ENCODE measurements around the gene ANKMY1. TPM values are rescaled to one million over a fixed set of nuclear protein-coding genes. Genes with fewer than 3 reads are reported as not detected.
A peak's percentile ranks its signal among the peaks of the same experiment; 100 is the strongest.

ANKMY1 gene
- total RNA-seq, 1 donor from 2014 or later = 25.6 TPM

- DNase-seq (ENCODE audit: low spot score) = peak; percentile 72
Measured at GRCh38 chr2:240568678-240569522, 11.1 kb upstream of the ANKMY1 start.

DNA sequence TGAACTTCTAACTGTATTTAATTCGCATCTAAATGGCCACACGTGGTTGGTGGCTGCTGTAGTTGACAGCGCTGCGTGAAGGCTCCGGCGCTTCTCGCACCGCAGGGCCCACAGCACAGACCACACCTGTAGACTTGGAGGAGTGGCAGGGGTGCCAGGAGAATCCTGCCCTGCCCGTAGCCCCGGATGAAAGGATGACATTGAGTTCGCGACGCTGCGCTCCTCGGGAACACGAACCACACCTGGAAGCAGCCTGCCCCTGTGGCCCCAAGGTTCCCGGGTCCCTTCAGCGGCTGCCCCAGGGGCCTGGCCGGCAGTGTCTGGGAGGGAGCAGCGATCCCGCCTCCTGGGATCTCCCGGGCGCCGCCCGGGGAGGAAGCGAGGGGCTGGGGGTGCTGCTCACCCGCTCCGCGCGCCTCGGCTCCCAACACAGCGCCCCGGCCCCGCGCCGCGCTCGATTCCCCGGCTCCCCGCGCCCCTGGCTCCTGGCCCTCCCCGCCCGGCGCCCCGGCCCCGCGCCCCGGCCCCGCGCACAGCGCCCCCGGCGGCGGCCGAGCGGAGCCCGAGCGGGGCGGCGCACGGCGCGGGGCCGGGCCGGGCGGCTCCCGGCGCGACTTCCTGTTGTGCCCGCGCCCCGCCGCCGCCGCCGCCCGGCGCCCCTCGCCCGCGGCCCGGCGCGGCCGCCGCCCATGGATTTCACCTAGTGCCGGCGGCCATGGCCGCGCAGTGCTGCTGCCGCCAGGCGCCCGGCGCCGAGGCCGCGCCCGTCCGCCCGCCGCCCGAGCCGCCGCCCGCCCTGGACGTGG, 10.3 kb upstream of the ANKMY1 start, which contains the start of gene RNPEPL1:
Gene RNPEPL1, plus strand, starts transcription at position 613 of the 806 bp plus-strand sequence. Its CDS starts 103 bp downstream, at position 716.
- no peak for DNase-seq (ENCODE audit: low spot score)

- DNase-seq (ENCODE audit: low spot score) = no peak
Measured at GRCh38 chr2:240567137-240567871, 9.5 kb upstream of the ANKMY1 start.

- peak; percentile 94 for DNase-seq (ENCODE audit: low spot score)
Measured at GRCh38 chr2:240566203-240567136, 8.7 kb upstream of the ANKMY1 start.

DNA sequence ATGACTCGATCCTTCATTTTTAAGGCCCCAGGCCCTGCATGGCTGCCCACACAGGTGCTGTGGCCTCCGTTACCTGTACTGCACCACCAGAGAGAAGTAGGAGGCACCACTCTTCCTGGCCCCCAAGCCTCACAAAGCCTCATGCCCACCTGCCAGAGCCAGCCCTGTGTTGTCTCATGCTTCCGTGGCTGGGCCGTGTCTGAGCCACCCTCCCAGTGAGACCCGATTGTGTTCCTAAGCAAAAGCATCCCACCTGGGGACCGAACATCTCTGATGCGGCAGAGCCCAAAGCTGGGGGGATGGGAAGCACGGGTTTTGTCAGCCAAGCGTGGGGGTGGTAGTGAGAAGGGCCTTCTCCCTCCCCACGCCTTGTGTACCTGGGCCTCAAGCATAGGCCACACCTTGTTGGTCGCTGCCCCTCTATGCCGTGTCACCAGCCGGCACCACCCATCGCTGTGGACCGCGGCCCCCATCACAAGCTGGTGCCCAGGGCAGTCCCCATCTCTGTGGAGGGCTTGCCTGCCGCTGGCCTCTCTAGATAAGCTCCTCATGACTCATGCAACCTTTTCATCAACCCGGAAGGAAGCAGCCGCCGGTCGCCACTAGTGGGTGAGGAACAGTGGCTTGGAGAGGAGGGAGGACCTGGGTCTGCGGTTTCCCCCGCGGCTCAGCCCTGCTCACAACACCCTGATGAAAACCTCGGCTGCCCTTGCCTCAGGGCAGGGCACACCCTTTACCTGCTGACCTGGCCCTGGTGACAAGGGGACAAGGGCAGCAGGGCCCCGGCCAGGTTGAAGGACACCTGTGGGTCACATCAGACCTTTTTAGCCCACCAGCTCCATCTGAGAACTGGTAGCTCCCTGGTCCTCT, 7.8 kb upstream of the ANKMY1 start:
- DNase-seq (ENCODE audit: low spot score) = peak; percentile 89

- peak; percentile 12 for DNase-seq (ENCODE audit: low spot score)
Measured at GRCh38 chr2:240564561-240565332, 7.0 kb upstream of the ANKMY1 start.

DNA sequence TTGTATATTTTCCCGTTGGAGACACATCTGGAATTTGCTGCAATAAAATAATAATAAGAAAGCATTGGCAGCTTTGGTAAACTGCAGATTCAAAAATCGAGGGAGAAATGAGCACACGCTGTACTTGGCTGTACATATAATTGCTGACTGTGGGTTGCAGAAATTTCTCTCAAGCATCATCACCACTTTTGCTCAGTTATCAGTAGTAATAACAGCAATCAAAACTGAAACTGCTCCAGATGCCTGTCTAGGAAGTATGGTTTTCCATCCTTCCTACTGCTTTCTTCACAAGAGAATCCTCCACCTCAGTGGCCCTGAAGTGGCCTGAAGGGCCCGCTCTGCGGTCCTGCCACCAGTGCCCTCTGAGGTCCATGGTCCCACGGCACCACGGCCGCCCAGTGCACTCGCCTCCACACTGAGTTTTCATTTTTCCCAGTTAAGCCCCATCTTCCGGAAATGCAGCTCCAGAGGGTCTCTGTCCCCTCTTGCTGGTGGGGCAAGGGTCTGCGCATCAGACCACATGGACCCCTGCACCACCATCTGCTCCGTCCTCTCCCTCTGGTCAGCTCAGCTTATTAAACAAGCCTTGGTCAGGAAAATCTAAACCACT, 6.3 kb upstream of the ANKMY1 start:
- peak; percentile 6 for DNase-seq (ENCODE audit: low spot score)

DNA sequence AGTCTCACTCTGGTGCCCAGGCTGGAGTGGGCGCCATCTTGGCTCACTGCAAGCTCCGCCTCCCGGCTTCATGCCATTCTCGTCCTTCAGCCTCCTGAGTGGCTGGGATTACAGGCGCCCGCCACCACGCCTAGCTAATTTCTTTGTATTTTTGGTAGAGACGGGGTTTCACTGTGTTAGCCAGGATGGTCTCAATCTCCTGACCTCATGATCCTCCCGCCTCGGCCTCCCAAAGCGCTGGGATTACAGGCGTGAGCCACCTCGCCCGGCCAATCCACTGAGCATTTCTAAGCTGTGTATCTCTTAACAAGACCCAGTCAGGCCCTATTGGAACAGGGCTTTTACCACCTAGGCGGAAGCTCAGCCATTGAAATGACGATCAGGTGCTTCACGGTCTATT, 5.4 kb upstream of the ANKMY1 start:
- peak; percentile 8 for DNase-seq (ENCODE audit: low spot score)

DNA sequence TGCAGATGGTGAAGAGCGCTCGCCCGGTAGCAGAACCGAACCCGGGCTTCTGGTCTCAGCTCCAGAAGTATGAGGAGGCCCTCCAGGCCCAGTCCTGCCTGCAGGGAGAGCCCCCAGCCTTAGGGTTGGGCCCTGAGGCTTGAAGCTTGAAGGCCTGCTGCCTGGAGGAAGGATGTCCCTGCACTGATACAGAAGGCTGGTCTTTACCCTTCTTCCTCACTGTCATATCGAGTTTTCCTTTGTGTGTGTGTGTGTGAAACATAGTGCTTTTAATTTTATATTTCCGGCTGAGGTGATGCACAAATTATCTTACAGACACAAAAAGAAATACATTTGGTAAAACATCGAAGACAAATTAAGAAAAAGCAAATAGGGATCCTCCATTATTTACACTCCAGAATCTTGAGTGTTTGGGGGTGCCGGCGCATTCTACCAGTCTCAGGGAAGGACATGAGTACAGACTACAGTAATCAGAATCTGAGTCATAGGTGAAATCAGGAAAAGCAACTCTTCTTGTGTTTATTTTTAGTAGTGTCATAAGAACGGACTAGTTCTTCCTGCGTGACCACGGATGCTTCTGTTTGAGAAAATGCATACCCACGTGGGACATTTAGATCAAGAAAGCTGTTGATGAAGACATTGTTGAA, 3.7 kb upstream of the ANKMY1 start:
- DNase-seq (ENCODE audit: low spot score) = peak; percentile 23

DNA sequence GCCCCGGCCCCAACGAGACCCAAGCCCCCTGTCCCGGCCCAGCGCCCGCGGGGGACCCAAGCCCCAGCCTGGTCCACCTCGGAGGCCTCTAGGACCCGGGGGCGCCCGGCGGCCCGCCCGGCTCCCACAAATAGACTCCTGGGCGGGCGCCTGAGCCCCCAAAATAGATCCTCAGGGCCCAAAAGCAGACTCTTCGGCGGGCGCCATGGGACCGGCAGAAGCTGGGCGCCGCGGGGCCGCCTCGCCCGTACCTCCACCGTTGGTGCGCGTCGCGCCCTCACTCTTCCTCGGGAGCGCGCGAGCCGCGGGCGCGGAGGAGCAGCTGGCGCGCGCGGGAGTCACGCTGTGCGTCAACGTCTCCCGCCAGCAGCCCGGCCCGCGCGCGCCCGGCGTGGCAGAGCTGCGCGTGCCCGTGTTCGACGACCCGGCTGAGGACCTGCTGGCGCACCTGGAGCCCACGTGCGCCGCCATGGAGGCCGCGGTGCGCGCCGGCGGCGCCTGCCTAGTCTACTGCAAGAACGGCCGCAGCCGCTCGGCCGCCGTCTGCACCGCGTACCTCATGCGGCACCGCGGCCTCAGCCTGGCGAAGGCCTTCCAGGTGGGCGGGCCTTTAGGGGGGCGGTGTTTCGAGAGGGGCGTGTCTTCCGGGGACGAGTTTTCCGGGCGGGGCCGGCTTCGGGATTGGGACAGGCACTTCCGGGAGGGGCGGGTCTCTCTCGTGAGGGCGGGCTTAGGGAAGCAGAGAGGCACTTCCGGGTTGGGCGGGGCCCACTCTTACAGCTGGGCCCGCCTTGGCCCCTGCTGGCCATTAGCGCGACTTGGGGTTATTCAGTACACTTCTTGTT, 2.9 kb upstream of the ANKMY1 start:
- peak; percentile 99 for DNase-seq (ENCODE audit: low spot score)

GRCh38 chr2:240560084-240560479, 2.3 kb upstream of the ANKMY1 start, which contains the start of gene DUSP28:
DUSP28 (plus strand) TSS chr2:240560357; CDS start chr2:240560685, 328 bp downstream.
- DNase-seq (ENCODE audit: low spot score) = peak; percentile 94

DNA sequence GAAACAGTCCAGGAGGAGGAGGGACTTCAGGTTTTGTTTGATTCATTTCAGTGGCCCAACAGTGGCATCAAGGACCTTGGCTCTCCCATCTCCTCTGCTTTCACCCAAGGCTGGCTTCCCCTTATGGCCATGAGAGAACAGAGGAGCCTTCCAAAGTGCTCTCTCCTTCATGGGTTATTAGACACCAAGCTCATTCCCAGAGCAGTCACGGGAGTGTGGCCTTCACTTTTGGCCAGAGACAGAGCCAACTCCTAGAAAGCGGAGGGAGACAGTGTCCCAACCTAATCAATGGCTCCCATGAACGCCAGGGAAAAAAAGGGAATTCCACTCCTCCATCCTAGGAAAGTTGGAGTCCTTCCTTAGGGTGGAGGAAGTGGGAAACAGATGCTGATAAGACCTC, 1.5 kb upstream of the ANKMY1 start:
- peak; percentile 10 for DNase-seq (ENCODE audit: low spot score)

- DNase-seq (ENCODE audit: low spot score) = no peak
Measured at GRCh38 chr2:240558236-240558761, 511 bp upstream of the ANKMY1 start.

DNA sequence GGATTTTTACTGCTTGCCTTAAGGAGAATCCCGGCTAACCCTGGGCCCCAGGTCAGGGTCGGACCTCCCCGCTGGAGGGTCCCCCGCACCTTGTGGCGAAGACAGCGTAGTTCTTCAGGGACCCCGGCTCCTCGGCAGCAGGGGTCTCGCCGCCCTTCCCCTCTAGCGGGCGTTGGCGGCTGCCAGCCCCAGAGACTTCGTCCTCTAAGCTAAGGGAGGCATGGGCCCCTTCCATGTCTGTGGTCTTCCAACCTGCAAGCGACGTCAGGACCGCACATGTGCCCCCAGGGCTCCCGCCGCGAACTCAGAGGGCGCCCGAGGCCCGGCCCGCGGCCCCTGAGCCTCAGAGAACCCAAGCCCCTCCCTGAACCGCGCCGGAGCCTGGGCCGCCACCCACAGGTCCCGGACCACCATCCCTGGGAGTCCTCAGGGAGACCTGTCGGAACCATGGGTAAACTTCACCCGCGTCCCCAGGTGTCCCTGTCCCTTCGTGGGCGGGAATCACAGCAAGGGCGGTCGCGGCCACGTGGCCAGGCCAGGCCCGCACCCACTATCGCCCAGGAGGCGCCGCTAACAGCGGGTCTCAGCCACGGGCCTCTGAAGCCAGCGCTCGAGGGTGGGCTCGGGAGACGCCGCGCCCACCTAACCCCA, 562 bp downstream of the ANKMY1 start:
- DNase-seq (ENCODE audit: low spot score) = peak; percentile 8

DNA sequence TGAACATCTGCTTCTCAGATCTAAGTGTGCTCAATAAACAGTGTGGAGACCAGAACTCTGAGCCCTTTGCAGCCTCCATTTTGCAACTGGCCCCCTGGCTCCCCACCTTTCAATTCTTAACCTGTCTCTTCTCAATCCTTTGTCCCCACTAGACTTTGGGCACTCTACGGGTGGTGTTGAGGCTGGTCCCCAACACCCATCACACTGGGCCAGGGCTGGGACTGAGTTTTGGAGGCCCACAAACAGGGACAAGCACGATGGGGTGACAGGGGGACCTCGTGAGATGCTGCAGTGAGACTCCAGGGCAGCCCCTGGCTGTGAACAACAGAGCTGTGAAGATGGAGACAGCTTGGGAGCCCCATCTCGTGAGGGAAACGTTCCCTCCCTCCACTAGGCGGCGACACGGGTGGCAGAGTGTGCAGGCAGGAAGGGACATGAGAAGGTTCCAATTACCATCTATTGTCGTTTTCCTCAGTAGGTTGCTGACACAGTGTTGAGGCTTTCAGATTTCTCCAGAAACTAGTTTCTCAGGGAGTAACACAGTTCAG, 1.2 kb downstream of the ANKMY1 start:
- peak; percentile 12 for DNase-seq (ENCODE audit: low spot score)

All from mucosa of gallbladder (tissue), 1 donor.